HepG2 (cell line): ENCODE results near the gene CFAP69. TPM values are rescaled to one million over a fixed set of nuclear protein-coding genes. Genes with fewer than 3 reads are reported as not detected.
A peak's percentile ranks its signal among the peaks of the same experiment; 100 is the strongest.

ENCODE experiments used
- ATAC-seq: fragments of 200-7000 bp; cut with Tn5 transposase; 3 replicates; pipeline ENCODE4 v1.9.1; 2020; ENCODE audit warnings: mild to moderate bottlenecking, moderate library complexity
- BruUV-seq: library from RNA; stranded (reverse); fragments of 400-500 nt; replicated peaks from 2 replicates; lab custom pipeline; 2021; lab: Mats Ljungman, UMichigan
- CTCF ChIA-PET: fragments of 300-600 bp; formaldehyde crosslinking; extraction: SDS; loops from one replicate; lab custom pipeline; 2021; ENCODE audit warnings: low total read pairs, inconsistent platforms, low intra/inter-chr PET ratio; lab: Yijun Ruan, JAX
- POLR2A ChIA-PET: fragments of 350-600 bp; sonication (Branson Sonifier 250); formaldehyde crosslinking; loops from one replicate; lab custom pipeline; 2020; ENCODE audit warnings: antibody characterized with exemption, inconsistent platforms; lab: Yijun Ruan, JAX
- DNase-seq: peaks from one replicate; pipeline ENCODE4 v3.0.0-alpha.2; 2015; ENCODE audit warnings: low spot score
- FAIRE-seq: peaks from 3 replicates; lab custom pipeline; 2011; peaks lifted over from hg19 to GRCh38; lab: Jason Lieb, UNC
- H2AFZ ChIP-seq: one replicate; pipeline ENCODE4 v1.6.1; 2011; ENCODE audit warnings: low read length, inconsistent platforms
- H3K27ac ChIP-seq: fragments of 300-600 bp; 3 replicates; pipeline ENCODE4 v1.8.0; 2011; ENCODE audit warnings: mixed run types, mild to moderate bottlenecking, mixed read lengths, low read length, inconsistent platforms; ENCODE audit not compliant: insufficient read depth; ENCODE audit errors: extremely low read length
- H3K27me3 ChIP-seq, 2 experiments: fragments of 200-600 bp in 1 of 2; 2 replicates in 1 of 2; 3 replicates in 1 of 2; pipeline versions ENCODE4 v1.6.0 to v1.8.0; 2011; ENCODE audit warnings: low read length in 2 of 2, mild to moderate bottlenecking in 2 of 2, moderate library complexity in 2 of 2, inconsistent platforms in 1 of 2; ENCODE audit not compliant: insufficient read depth in 2 of 2, control insufficient read depth in 1 of 2
- H3K36me3 ChIP-seq, 2 experiments: fragments of 200-600 bp in 1 of 2; replicated peaks in 1 of 2; 2 replicates in 1 of 2; 3 replicates in 1 of 2; pipeline versions ENCODE4 v1.5.1 to v1.8.0; 2011; ENCODE audit warnings: low read length in 2 of 2, inconsistent platforms in 1 of 2; ENCODE audit not compliant: insufficient read depth in 2 of 2, control insufficient read depth in 1 of 2
- H3K4me1 ChIP-seq: 2 replicates; pipeline ENCODE4 v1.5.1; 2012; ENCODE audit warnings: low read length, inconsistent platforms; ENCODE audit not compliant: insufficient read depth
- H3K4me2 ChIP-seq: 2 replicates; pipeline ENCODE4 v1.6.0; 2011; ENCODE audit warnings: low read depth, low read length, inconsistent platforms
- H3K4me3 ChIP-seq, 3 experiments: fragments of 200-600 bp in 1 of 3; sonication (generic), shearing (Covaris generic) in 1 of 3; replicated peaks in 1 of 3; 2 replicates each; pipeline ENCODE4 v1.5.1; 2011 to 2016; ENCODE audit warnings: low read length in 3 of 3, inconsistent platforms in 2 of 3, low read depth in 2 of 3, mild to moderate bottlenecking in 2 of 3, control low read depth in 1 of 3, mixed read lengths in 1 of 3; ENCODE audit not compliant: insufficient read depth in 1 of 3
- H3K79me2 ChIP-seq: one replicate; pipeline ENCODE4 v1.6.1; 2011; ENCODE audit warnings: low read length, inconsistent platforms; ENCODE audit not compliant: insufficient read depth
- H3K9ac ChIP-seq: 2 replicates; pipeline ENCODE4 v1.6.0; 2011; ENCODE audit warnings: mild to moderate bottlenecking, low read depth, low read length, inconsistent platforms; ENCODE audit not compliant: insufficient read depth
- H3K9me3 ChIP-seq: 2 replicates; pipeline ENCODE4 v1.5.1; 2012; ENCODE audit warnings: mild to moderate bottlenecking, low read length
- H4K20me1 ChIP-seq: 2 replicates; pipeline ENCODE4 v1.6.0; 2011; ENCODE audit warnings: inconsistent platforms, mild to moderate bottlenecking, low read length, moderate library complexity; ENCODE audit not compliant: insufficient read depth
- CCDC6 ChIP-seq: sonication (generic); formaldehyde crosslinking; IDR thresholded peaks from 2 replicates; pipeline ENCODE4 v1.8.1; 2022; ENCODE audit warnings: mild to moderate bottlenecking, missing genetic modification reagents, moderate library complexity
- CENPBD1 ChIP-seq: sonication (generic); formaldehyde crosslinking; IDR thresholded peaks from 2 replicates; pipeline ENCODE4 v1.8.0; 2022; ENCODE audit warnings: missing genetic modification reagents, low read depth, mild to moderate bottlenecking, borderline replicate concordance
- HOXA5 ChIP-seq: sonication (generic); formaldehyde crosslinking; IDR thresholded peaks from 2 replicates; pipeline ENCODE4 v1.4.0; 2020; ENCODE audit warnings: missing genetic modification reagents
- THAP8 ChIP-seq: sonication (generic); formaldehyde crosslinking; IDR thresholded peaks from 2 replicates; pipeline ENCODE4 v1.5.1; 2020; ENCODE audit warnings: missing genetic modification reagents, mild to moderate bottlenecking, borderline replicate concordance
- ZMYM3 ChIP-seq: sonication (generic); formaldehyde crosslinking; IDR thresholded peaks from 2 replicates; pipeline ENCODE4 v1.5.1; 2020; ENCODE audit warnings: mild to moderate bottlenecking, missing genetic modification reagents
- ZNF557 ChIP-seq: sonication (generic); formaldehyde crosslinking; IDR thresholded peaks from 2 replicates; pipeline ENCODE4 v1.4.0; 2020; ENCODE audit warnings: missing genetic modification reagents
- ZNF629 ChIP-seq: sonication (generic); formaldehyde crosslinking; conservative IDR thresholded peaks from 2 replicates; pipeline ENCODE4 v1.5.0; 2020; ENCODE audit warnings: missing genetic modification reagents
- ZNF776 ChIP-seq: sonication (generic); formaldehyde crosslinking; IDR thresholded peaks from 2 replicates; pipeline ENCODE4 v1.4.0; 2020; ENCODE audit warnings: mild to moderate bottlenecking, missing genetic modification reagents
- WGBS: methylation state at CpG from one replicate; pipeline ENCODE4 v1.1.6; 2017; ENCODE audit warnings: low lambda C conversion rate; 5-methylcytosine and 5-hydroxymethylcytosine counted together
- in situ Hi-C: cut with HindIII; loops from 2 replicates; pipeline ENCODE4 v1.10.0; 2017; ENCODE audit warnings: low pct_unique_long_range_greater_than_20kb; ENCODE audit not compliant: extremely low pct_ligation_motif_present
- intact Hi-C: fragments of 100-400 bp; cut with micrococcal nuclease; formaldehyde crosslinking; loops from one replicate; pipeline ENCODE4 v1.10.0; 2022; ENCODE audit not compliant: unreplicated experiment
- polyA plus RNA-seq, 8 experiments: library from polyadenylated mRNA; depleted of rRNA in 3 of 8; stranded (reverse) in 7 of 8; unstranded in 1 of 8; fragments of >200 nt; fragmentation: Illumina TruSeq in 4 of 8; extraction: Trizol in 4 of 8; gene quantifications; 2 replicates each; pipeline versions ENCODE4 v1.2.1 to v1.2.3, GENCODE V29; 2011 to 2016; ENCODE audit warnings: low read depth in 4 of 8, missing spikeins in 1 of 8, mixed read lengths in 1 of 8; ENCODE audit not compliant: insufficient read depth in 1 of 8
- total RNA-seq, 5 experiments: library from RNA; depleted of rRNA; stranded (reverse); fragments of >200 nt; fragmentation: Illumina TruSeq; extraction: Trizol; gene quantifications; 2 replicates each; pipeline ENCODE4 v1.2.3, GENCODE V29; 2016; ENCODE audit warnings: low read depth in 1 of 5
- TF ChIP-seq, protein P1 (sequence below): sonication (generic); formaldehyde crosslinking; IDR thresholded peaks from 2 replicates; pipeline ENCODE4 v1.4.0; 2020; ENCODE audit warnings: missing genetic modification reagents
- TF ChIP-seq, protein P2 (sequence below): sonication (generic); formaldehyde crosslinking; IDR thresholded peaks from 2 replicates; pipeline ENCODE4 v1.4.0; 2020; ENCODE audit warnings: missing genetic modification reagents, borderline replicate concordance
- TF ChIP-seq, protein P3 (sequence below): sonication (generic); formaldehyde crosslinking; IDR thresholded peaks from 2 replicates; pipeline ENCODE4 v1.8.1; 2023; ENCODE audit warnings: missing genetic modification reagents, inconsistent platforms, borderline replicate concordance

The CFAP69 gene
- total and polyA plus RNA-seq, 2 of the 13 experiments (the other 11 are each of a cell fraction or from before 2014, with no cell fraction given) = 2.2 to 4.0 TPM

- in situ Hi-C loops = no loop called here
- CTCF ChIA-PET = no interaction called here
- peak overlapping the region; percentile 61 to 91 (median 76) for H3K4me3 ChIP-seq
- no peaks in the 10 kb centered on the region for H4K20me1 ChIP-seq
- no TSS peak for BruUV-seq
- H3K9me3 ChIP-seq = no peaks in the 10 kb centered on the region
- intact Hi-C loops = loop anchor here (2.0 kb wide), 1 partner anchor 26 kb away; no protein-coding TSS in a partner anchor
- DNase-seq (no peak), ATAC-seq (no peak; the same call in 2 of the 3 replicates)
- peak overlapping the region; percentile 84 for H2AFZ ChIP-seq
- POLR2A ChIA-PET = interaction anchor here (0.9 to 1.3 kb wide), 2 partner anchors 33 to 90 kb away, joined by 3 to 4 read pairs; partner anchors contain the start of genes STEAP1 and STEAP2
- TF ChIP-seq ZNF557 (CRISPR knock-in tag) (peak; percentile 17; the same call in 1 of the 2 replicates), HOXA5 (peak; percentile 13; the same call in 1 of the 2 replicates), ZNF776 (CRISPR knock-in tag) (no peak), CENPBD1 (CRISPR knock-in tag) (no peak), THAP8 (CRISPR knock-in tag) (0 out of 2 replicates have a peak, but pooled peaks have one; percentile 2), ZMYM3 (CRISPR knock-in tag) (0 out of 2 replicates have a peak, but pooled peaks have one; percentile 2), CCDC6 (CRISPR knock-in tag) (no peak), ZNF629 (CRISPR knock-in tag) (peak; percentile 90)
- TF ChIP-seq, protein P1, sequence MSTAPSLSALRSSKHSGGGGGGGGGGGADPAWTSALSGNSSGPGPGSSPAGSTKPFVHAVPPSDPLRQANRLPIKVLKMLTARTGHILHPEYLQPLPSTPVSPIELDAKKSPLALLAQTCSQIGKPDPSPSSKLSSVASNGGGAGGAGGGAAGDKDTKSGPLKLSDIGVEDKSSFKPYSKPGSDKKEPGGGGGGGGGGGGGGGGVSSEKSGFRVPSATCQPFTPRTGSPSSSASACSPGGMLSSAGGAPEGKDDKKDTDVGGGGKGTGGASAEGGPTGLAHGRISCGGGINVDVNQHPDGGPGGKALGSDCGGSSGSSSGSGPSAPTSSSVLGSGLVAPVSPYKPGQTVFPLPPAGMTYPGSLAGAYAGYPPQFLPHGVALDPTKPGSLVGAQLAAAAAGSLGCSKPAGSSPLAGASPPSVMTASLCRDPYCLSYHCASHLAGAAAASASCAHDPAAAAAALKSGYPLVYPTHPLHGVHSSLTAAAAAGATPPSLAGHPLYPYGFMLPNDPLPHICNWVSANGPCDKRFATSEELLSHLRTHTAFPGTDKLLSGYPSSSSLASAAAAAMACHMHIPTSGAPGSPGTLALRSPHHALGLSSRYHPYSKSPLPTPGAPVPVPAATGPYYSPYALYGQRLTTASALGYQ (CRISPR knock-in tag) = 0 out of 2 replicates have a peak, but pooled peaks have one; percentile 25
- TF ChIP-seq, protein P2, sequence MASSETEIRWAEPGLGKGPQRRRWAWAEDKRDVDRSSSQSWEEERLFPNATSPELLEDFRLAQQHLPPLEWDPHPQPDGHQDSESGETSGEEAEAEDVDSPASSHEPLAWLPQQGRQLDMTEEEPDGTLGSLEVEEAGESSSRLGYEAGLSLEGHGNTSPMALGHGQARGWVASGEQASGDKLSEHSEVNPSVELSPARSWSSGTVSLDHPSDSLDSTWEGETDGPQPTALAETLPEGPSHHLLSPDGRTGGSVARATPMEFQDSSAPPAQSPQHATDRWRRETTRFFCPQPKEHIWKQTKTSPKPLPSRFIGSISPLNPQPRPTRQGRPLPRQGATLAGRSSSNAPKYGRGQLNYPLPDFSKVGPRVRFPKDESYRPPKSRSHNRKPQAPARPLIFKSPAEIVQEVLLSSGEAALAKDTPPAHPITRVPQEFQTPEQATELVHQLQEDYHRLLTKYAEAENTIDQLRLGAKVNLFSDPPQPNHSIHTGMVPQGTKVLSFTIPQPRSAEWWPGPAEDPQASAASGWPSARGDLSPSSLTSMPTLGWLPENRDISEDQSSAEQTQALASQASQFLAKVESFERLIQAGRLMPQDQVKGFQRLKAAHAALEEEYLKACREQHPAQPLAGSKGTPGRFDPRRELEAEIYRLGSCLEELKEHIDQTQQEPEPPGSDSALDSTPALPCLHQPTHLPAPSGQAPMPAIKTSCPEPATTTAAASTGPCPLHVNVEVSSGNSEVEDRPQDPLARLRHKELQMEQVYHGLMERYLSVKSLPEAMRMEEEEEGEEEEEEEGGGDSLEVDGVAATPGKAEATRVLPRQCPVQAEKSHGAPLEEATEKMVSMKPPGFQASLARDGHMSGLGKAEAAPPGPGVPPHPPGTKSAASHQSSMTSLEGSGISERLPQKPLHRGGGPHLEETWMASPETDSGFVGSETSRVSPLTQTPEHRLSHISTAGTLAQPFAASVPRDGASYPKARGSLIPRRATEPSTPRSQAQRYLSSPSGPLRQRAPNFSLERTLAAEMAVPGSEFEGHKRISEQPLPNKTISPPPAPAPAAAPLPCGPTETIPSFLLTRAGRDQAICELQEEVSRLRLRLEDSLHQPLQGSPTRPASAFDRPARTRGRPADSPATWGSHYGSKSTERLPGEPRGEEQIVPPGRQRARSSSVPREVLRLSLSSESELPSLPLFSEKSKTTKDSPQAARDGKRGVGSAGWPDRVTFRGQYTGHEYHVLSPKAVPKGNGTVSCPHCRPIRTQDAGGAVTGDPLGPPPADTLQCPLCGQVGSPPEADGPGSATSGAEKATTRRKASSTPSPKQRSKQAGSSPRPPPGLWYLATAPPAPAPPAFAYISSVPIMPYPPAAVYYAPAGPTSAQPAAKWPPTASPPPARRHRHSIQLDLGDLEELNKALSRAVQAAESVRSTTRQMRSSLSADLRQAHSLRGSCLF (CRISPR knock-in tag) = 0 out of 2 replicates have a peak, but pooled peaks have one; percentile 41
- TF ChIP-seq, protein P3, sequence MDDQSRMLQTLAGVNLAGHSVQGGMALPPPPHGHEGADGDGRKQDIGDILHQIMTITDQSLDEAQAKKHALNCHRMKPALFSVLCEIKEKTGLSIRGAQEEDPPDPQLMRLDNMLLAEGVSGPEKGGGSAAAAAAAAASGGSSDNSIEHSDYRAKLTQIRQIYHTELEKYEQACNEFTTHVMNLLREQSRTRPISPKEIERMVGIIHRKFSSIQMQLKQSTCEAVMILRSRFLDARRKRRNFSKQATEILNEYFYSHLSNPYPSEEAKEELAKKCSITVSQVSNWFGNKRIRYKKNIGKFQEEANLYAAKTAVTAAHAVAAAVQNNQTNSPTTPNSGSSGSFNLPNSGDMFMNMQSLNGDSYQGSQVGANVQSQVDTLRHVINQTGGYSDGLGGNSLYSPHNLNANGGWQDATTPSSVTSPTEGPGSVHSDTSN (CRISPR knock-in tag) = no peak
- TF ChIP-seq, all 625 proteins: peak for 7
- Histone ChIP-seq H3K27ac (peak overlapping the region; percentile 51), H3K36me3 (no peaks in the 10 kb centered on the region), H3K9ac (peak overlapping the region; percentile 63), H3K27me3 (no peaks in the 10 kb centered on the region), H3K4me2 (peak overlapping the region; percentile 86), H3K79me2 (peaks cover 2% of the 10 kb centered on the region), H3K4me1 (peaks cover 29% of the 10 kb centered on the region)
- 35% methylated on average over 6 of the region's 6 CpGs for WGBS
- no peak for FAIRE-seq
Measured at GRCh38 chr7:90244565-90244908, 437 bp upstream of the CFAP69 start.
